LNCaP clone FGC (cell line): Measurements from ENCODE around the gene AASS.

ENCODE experiments used
- DNase-seq: peaks from one replicate; pipeline ENCODE4 v3.0.0-alpha.2; 2011; ENCODE audit warnings: low read depth
- H3K4me3 ChIP-seq: 2 replicates; pipeline ENCODE4 v1.5.1; 2011; ENCODE audit warnings: mild to moderate bottlenecking, low read depth, low read length, control low read depth
- CTCF ChIP-seq: IDR thresholded peaks from 2 replicates; pipeline ENCODE4 v1.5.1; 2012; ENCODE audit warnings: mild to moderate bottlenecking; ENCODE audit not compliant: control insufficient read depth, insufficient read depth; ENCODE audit errors: extremely low read depth

Gene AASS

GRCh38 chr7:122068999-122069398, 75.0 kb downstream of the AASS start:
- DNase-seq: no peak

GRCh38 chr7:122068046-122068445, 76.0 kb downstream of the AASS start:
- no peak overlapping the region for H3K4me3 ChIP-seq
- DNase-seq: no peak
- TF ChIP-seq CTCF: no peak

More at GRCh38 chr7:122068999-122069398, 75.0 kb downstream of the AASS start:
- H3K4me3 ChIP-seq: no peak overlapping the region
- TF ChIP-seq CTCF: no peak

DNA sequence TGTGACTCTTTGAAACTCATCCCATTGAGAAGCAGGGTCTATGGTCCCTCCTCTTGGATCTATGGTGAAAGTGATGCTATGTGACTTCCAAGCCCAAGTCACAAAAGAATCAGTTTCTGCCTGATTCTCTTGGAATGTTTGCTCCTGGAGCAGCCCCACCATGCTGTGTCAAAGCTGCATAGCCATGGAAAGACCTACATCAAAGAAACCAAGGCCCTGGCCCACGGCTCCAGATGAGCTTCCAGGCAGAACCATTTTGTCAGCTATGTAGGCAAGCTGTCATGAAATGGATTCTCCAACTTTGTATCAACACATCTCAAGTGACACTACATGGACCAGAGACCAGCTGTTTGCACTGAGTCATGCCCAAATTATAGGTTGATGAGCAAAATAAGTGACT, 77.0 kb downstream of the AASS start:
- H3K4me3 ChIP-seq: no peak overlapping the region
- no peak for DNase-seq
- TF ChIP-seq CTCF: no peak

- no peak for DNase-seq
- no peak overlapping the region for H3K4me3 ChIP-seq
- no peak for TF ChIP-seq CTCF
Observed at GRCh38 chr7:122064971-122065370, 79.1 kb downstream of the AASS start.

GRCh38 chr7:122063146-122063545, 80.9 kb downstream of the AASS start:
- TF ChIP-seq CTCF: no peak
- no peak overlapping the region for H3K4me3 ChIP-seq
- DNase-seq: no peak

GRCh38 chr7:122059542-122059941, 84.5 kb downstream of the AASS start:
- TF ChIP-seq CTCF: no peak
- DNase-seq: no peak
- no peak overlapping the region for H3K4me3 ChIP-seq

GRCh38 chr7:122056977-122057376, 87.1 kb downstream of the AASS start:
- no peak for DNase-seq
- H3K4me3 ChIP-seq: no peak overlapping the region
- no peak for TF ChIP-seq CTCF
